Uterus (tissue), 2 donors: ENCODE measurements around the gene EDDM13.

Source experiments
- POLR2A ChIP-seq, 2 donors: fragments of 450-650 bp; IDR thresholded peaks; one replicate each; pipeline ENCODE4 v1.6.1; 2016; ENCODE audit warnings: antibody characterized with exemption in 2 of 2, mild to moderate bottlenecking in 1 of 2, moderate library complexity in 1 of 2
- TF ChIP-seq, protein P1 (sequence below), 4 experiments: fragments of 200-600 bp in 2 of 4; fragments of 450-650 bp in 2 of 4; sonication (generic) in 2 of 4; IDR thresholded peaks; one replicate each; pipeline ENCODE4 v1.5.1; 2016 to 2019; ENCODE audit warnings: antibody characterized with exemption in 4 of 4, mild to moderate bottlenecking in 2 of 4, moderate library complexity in 1 of 4

DNA sequence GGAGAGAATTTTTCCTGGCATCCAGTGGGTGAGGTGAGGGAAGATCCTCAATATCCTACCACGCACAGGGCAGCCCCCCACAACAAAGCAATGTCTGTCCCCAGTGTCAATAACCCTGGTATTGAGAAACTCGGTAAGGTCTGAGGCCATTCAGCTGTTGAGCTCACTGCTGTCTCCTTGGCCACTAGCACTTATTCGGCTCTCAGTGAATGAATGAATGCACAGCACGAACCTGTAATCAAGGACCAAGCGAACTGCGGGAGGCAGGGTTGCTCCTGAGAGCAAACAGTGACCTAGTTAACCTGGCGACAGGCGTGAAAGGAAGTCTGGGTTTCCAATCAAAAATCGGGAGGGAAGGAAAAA lies 41.5 kb downstream of the EDDM13 start:
- TF ChIP-seq, protein P1, sequence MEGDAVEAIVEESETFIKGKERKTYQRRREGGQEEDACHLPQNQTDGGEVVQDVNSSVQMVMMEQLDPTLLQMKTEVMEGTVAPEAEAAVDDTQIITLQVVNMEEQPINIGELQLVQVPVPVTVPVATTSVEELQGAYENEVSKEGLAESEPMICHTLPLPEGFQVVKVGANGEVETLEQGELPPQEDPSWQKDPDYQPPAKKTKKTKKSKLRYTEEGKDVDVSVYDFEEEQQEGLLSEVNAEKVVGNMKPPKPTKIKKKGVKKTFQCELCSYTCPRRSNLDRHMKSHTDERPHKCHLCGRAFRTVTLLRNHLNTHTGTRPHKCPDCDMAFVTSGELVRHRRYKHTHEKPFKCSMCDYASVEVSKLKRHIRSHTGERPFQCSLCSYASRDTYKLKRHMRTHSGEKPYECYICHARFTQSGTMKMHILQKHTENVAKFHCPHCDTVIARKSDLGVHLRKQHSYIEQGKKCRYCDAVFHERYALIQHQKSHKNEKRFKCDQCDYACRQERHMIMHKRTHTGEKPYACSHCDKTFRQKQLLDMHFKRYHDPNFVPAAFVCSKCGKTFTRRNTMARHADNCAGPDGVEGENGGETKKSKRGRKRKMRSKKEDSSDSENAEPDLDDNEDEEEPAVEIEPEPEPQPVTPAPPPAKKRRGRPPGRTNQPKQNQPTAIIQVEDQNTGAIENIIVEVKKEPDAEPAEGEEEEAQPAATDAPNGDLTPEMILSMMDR (IDR thresholded peaks at IDR 0.05): no peak
- no peak for TF ChIP-seq POLR2A (IDR thresholded peaks at IDR 0.05)
